ENCODE results near the gene CDK12.
"Not testable (repeated sequence)": the region's sequence is repeated elsewhere in the genome, so short reads cannot be mapped to it uniquely, and the experiment has no call there.

CDK12 gene

GRCh38 chr17:39461113-39461925, at the start of gene CDK12:
Gene CDK12 (plus strand): TSS chr17:39461486. CDS start chr17:39462072, 586 bp downstream.
- DNase-seq, result peak; percentile 99

GRCh38 chr17:39416141-39416540, 45.1 kb upstream of the CDK12 start:
- no peak for DNase-seq

GRCh38 chr17:39429600-39429999, 31.7 kb upstream of the CDK12 start:
- DNase-seq, result no peak

DNA sequence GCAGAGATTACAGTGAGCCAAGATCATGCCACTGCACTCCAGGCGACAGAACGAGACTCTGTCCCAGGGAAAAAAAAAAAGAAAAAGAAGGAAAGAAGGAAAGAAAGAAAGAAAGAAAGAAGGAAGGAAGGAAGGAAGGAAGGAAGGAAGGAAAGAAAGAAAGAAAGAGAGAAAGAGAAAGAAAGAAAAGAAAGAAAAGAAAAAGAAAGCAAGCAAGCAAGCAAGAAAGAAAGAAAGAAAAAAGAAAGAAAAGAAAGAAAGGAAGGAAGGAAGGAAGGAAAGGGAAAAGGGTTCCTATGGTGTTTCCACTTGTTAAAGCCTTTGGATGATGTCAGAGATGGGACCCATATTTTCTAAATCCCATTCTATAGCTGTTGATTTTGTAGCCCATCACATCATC, 21.4 kb upstream of the CDK12 start:
- not testable (repeated sequence) for DNase-seq

DNA sequence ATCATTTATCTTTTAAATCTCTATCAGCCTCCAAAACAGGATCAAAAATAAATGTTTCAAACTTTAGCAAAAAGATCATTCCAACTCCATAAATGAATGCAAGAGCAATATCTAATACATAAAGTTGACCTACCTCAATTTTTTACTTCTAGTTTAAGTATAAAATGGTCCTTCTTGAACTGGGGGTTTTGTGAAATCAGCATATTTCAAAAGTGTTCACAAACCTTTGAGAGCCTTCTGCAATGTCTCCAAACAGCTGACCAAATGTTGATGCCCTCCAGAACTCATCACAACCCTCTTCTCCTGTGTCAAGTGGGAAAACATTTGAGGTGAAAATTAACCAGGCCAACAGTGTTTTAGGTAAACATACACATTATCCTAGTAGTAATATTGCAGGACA, 18.0 kb upstream of the CDK12 start:
- no peak for DNase-seq

DNA sequence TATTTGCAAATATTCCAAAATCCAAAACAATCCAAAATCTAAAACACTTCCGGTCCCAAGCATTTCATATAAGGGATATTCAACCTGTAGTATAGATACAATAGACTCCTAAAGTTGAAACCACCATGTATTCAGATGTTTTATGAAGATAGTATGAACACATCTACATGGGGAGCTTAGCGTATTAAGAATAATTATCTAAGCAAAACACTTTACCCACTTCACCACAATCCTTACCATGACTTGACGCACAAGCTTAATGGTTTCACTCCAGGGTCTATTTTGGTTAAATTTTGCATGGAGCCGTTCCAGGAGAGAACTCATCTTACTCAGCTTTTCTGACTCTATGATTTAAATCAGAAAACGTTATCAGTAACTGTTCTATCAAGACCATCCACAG, 13.7 kb upstream of the CDK12 start:
- DNase-seq, result no peak

DNA sequence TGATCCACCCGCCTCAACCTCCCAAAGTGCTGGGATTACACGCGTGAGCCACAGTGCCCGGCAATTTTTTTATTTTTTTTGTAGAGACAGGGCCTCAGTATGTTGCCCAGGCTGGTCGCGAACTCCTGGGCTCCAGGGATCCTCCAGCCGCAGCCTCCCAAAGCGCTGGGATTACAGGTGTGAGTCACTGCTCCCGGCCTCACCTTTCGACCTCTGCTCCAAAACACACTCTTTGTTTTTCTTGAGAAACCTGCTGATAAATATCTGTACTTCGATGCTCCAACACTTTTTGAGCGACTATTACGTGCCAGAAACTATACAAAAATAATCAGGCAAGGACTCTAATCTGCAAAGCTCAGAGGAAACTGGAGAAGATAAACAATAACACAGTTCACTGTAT, 11.2 kb upstream of the CDK12 start:
- DNase-seq, result no peak

- DNase-seq, result peak; percentile 99
Observed at GRCh38 chr17:39450847-39451581, 10.3 kb upstream of the CDK12 start, which contains the start of gene MED1. Gene MED1 (minus strand): TSS chr17:39451263. CDS start chr17:39451062, 201 bp downstream.

DNA sequence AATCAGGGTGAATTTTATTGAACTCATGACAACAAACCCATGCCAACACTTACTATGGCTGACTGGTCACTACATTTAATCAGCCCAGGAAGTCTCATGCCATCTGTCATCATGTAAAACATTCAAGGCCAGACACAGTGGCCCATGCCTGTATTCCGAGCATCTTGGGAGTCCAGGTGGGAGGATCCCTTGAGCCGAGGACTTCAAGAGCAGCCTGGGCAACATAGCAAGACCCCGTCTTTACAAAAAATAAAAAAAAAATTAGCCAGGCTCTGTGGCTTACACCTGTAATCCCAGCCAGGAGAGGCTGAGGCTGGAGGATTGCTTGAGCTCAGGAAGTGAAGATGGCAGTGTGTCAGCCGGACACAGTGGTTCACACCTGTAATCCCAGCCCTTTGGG, 5.4 kb upstream of the CDK12 start:
- no peak for DNase-seq

DNA sequence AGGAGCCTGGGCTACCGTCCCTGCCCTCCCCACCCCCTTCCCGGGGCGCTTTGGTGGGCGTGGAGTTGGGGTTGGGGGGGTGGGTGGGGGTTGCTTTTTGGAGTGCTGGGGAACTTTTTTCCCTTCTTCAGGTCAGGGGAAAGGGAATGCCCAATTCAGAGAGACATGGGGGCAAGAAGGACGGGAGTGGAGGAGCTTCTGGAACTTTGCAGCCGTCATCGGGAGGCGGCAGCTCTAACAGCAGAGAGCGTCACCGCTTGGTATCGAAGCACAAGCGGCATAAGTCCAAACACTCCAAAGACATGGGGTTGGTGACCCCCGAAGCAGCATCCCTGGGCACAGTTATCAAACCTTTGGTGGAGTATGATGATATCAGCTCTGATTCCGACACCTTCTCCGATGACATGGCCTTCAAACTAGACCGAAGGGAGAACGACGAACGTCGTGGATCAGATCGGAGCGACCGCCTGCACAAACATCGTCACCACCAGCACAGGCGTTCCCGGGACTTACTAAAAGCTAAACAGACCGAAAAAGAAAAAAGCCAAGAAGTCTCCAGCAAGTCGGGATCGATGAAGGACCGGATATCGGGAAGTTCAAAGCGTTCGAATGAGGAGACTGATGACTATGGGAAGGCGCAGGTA, 762 bp downstream of the CDK12 start:
- no peak for DNase-seq

DNA sequence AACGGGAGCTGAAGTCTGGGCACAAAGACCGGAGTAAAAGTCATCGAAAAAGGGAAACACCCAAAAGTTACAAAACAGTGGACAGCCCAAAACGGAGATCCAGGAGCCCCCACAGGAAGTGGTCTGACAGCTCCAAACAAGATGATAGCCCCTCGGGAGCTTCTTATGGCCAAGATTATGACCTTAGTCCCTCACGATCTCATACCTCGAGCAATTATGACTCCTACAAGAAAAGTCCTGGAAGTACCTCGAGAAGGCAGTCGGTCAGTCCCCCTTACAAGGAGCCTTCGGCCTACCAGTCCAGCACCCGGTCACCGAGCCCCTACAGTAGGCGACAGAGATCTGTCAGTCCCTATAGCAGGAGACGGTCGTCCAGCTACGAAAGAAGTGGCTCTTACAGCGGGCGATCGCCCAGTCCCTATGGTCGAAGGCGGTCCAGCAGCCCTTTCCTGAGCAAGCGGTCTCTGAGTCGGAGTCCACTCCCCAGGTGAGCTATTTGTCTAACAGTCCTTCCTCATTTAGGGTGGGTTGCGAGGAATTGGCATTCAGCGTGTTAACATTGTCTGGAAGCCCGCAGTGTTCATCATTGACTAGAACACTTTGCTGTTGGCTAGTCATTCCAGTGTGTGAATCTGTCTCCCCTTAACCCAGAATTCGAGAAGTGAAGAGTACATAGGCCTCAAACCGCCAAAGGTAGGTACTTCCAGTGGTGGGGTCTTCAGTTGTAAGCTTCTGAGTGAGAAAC, 1.5 kb downstream of the CDK12 start:
- DNase-seq, result no peak

- DNase-seq, result not testable (repeated sequence)
Observed at GRCh38 chr17:39464639-39465181, 3.4 kb downstream of the CDK12 start.

GRCh38 chr17:39468610-39469009, 7.3 kb downstream of the CDK12 start:
- not testable (repeated sequence) for DNase-seq

GRCh38 chr17:39473310-39473709, 12.0 kb downstream of the CDK12 start:
- no peak for DNase-seq

DNA sequence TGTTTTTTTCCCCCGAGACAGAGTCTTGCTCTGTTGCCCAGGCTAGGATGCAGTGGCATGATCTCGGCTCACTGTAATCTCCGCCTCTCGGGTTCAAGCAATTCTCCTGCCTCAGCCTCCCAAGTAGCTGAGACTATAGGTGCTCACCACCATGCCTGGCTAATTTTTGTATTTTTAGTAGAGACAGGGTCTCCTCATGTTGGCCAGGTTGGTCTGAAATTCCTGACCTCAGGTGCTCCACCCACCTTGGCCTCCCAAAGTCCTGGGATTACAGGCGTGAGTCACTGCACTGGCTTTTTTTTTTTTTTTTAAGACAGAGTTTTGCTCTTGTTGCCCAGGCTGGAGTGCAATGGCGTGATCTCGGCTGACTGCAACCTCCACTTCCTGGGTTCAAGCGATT, 18.3 kb downstream of the CDK12 start:
- not testable (repeated sequence) for DNase-seq

- no peak for DNase-seq
Observed at GRCh38 chr17:39483506-39483905, 22.2 kb downstream of the CDK12 start.

GRCh38 chr17:39484178-39484577, 22.9 kb downstream of the CDK12 start:
- DNase-seq, result no peak

DNA sequence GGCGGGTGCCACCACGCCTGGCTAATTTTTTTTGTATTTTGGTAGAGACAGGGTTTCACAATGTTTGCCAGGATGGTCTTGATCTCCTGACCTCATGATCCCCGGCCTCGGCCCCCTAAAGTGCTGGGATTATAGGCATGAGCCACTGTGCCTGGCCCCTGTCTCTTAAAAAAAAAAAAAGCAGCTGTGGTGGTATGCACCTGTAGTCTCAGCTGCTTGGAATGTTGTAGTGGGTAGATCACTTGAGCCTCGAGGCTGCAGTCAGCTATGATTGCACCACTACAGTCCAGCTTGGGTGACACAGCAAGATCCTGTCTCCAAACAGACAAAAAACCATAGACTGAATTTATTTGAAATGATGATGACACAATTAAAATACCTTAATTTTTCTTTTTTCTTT, 24.3 kb downstream of the CDK12 start:
- no peak for DNase-seq

DNA sequence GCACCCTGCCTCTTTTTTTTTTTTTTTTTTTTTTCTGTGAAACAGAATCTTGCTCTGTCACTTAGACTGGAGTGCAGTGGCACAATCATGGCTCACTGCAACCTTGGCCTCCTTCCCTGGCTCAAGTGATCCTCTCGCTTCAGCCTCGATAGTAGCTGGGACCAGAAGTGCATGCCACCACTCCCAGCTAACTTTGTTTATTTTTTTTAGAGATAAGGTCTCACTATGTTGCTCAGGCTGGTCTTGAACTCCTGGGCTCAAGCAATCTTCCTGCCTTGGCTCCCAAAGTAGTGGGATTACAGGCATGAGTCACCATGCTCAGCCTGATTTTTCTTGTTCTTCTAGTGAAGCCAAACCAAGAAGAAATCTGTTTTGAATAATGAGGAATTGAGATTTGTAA, 25.0 kb downstream of the CDK12 start:
- no peak for DNase-seq

- DNase-seq, result not testable (repeated sequence)
Observed at GRCh38 chr17:39487490-39487889, 26.2 kb downstream of the CDK12 start.

DNA sequence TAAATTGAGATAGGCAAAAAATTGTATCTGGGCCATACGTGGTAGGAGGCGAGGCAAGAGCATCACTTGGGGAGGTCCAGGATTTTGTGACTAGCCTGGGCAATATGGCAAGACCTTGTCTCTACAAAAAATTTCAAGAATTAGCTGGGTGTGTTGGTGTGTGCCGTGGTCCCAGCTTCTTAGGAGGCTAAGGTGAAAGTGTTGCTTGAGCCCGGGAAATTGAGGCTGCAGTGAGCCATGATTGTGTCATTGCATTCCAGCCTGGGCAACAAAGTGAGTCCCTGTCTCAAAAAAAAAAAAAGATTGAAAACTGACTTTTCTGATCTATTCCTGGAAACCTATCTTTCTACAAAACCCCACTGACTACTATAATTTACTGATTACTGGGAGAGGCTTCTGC, 26.7 kb downstream of the CDK12 start:
- DNase-seq, result no peak

DNA sequence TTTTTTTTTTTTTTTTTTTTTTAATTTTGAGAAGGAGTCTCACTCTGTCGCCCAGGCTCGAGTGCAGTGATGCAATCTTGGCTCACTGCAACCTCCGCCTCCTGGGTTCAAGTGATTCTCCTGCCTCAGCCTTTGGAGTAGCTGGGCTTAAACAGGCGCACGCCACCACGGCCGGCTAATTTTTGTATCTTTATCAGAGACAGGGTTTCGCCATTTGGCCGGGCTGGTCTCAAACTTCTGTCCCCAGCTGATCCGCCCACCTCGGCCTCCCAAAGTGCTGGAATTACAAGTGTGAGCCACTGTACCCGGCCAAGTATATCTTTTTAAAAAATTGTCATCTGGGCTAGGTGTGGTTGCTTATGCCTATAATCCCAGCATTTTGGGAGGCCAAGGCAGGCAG, 35.6 kb downstream of the CDK12 start:
- DNase-seq, result not testable (repeated sequence)

- DNase-seq, result no peak
Observed at GRCh38 chr17:39507511-39507910, 46.2 kb downstream of the CDK12 start.

Data from NCI-H1092 (cell line).